Suprapubic skin (tissue), 4 donors: ENCODE results near the gene AMBRA1. TPM values are rescaled to one million over a fixed set of nuclear protein-coding genes. Genes with fewer than 3 reads are reported as not detected.

Experiments used
- DNase-seq, 2 donors: peaks; one replicate each; pipeline ENCODE4 v3.0.0-alpha.2; 2019; ENCODE audit warnings: low spot score in 2 of 2
- H3K27ac ChIP-seq: fragments of 200-600 bp; sonication (generic); one replicate; pipeline ENCODE4 v1.5.1; 2019
- H3K27me3 ChIP-seq: fragments of 200-600 bp; sonication (generic); one replicate; pipeline ENCODE4 v1.5.1; 2019
- H3K36me3 ChIP-seq: fragments of 200-600 bp; sonication (generic); one replicate; pipeline ENCODE4 v1.5.1; 2019
- H3K4me1 ChIP-seq: fragments of 200-600 bp; sonication (generic); one replicate; pipeline ENCODE4 v1.5.1; 2019
- H3K4me3 ChIP-seq: fragments of 200-600 bp; sonication (generic); one replicate; pipeline ENCODE4 v1.5.1; 2019; ENCODE audit warnings: mild to moderate bottlenecking
- H3K9me3 ChIP-seq: fragments of 200-600 bp; sonication (generic); one replicate; pipeline ENCODE4 v1.5.1; 2019
- EP300 ChIP-seq: sonication (generic); formaldehyde crosslinking; IDR thresholded peaks from one replicate; pipeline ENCODE4 v1.6.1; 2017; ENCODE audit warnings: antibody characterized with exemption
- POLR2A ChIP-seq, 2 donors: fragments of 450-650 bp; IDR thresholded peaks; one replicate each; pipeline ENCODE4 v1.6.1; 2017; ENCODE audit warnings: antibody characterized with exemption in 2 of 2, mild to moderate bottlenecking in 2 of 2, moderate library complexity in 2 of 2
- POLR2AphosphoS5 ChIP-seq, 3 donors: sonication (generic); formaldehyde crosslinking; IDR thresholded peaks; one replicate each; pipeline ENCODE4 v1.6.1; 2017; ENCODE audit warnings: antibody characterized with exemption in 3 of 3
- WGBS: methylation state at CpG from one replicate; pipeline ENCODE4 v1.1.5; 2018; 5-methylcytosine and 5-hydroxymethylcytosine counted together
- total RNA-seq, 4 donors: library from RNA; depleted of rRNA; stranded (reverse); fragments of >200 nt; gene quantifications; one replicate each; pipeline ENCODE4 v1.1.0, GENCODE V29; 2016
- TF ChIP-seq, protein P1 (sequence below), 2 donors: fragments of 200-600 bp in 1 of 2; fragments of 450-650 bp in 1 of 2; sonication (generic) in 1 of 2; IDR thresholded peaks; one replicate each; pipeline ENCODE4 v1.5.1; 2016 to 2019; ENCODE audit warnings: antibody characterized with exemption in 2 of 2, mild to moderate bottlenecking in 1 of 2, moderate library complexity in 1 of 2

The AMBRA1 gene
- total RNA-seq, 4 donors from 2014 or later: 38.6 to 63.2 (median 45.6) TPM

- no peak for TF ChIP-seq POLR2A (IDR thresholded peaks at IDR 0.05)
- no peak for TF ChIP-seq EP300
- TF ChIP-seq, protein P1, sequence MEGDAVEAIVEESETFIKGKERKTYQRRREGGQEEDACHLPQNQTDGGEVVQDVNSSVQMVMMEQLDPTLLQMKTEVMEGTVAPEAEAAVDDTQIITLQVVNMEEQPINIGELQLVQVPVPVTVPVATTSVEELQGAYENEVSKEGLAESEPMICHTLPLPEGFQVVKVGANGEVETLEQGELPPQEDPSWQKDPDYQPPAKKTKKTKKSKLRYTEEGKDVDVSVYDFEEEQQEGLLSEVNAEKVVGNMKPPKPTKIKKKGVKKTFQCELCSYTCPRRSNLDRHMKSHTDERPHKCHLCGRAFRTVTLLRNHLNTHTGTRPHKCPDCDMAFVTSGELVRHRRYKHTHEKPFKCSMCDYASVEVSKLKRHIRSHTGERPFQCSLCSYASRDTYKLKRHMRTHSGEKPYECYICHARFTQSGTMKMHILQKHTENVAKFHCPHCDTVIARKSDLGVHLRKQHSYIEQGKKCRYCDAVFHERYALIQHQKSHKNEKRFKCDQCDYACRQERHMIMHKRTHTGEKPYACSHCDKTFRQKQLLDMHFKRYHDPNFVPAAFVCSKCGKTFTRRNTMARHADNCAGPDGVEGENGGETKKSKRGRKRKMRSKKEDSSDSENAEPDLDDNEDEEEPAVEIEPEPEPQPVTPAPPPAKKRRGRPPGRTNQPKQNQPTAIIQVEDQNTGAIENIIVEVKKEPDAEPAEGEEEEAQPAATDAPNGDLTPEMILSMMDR (IDR thresholded peaks at IDR 0.05): no peak
- TF ChIP-seq POLR2AphosphoS5 (IDR thresholded peaks at IDR 0.05): no peak
- H3K27me3 ChIP-seq: peaks cover 50% of the 10 kb centered on the region
- WGBS: 91% methylated on average over 4 of the region's 4 CpGs
Observed at GRCh38 chr11:46386674-46387073, 207.1 kb downstream of the AMBRA1 start.

DNA sequence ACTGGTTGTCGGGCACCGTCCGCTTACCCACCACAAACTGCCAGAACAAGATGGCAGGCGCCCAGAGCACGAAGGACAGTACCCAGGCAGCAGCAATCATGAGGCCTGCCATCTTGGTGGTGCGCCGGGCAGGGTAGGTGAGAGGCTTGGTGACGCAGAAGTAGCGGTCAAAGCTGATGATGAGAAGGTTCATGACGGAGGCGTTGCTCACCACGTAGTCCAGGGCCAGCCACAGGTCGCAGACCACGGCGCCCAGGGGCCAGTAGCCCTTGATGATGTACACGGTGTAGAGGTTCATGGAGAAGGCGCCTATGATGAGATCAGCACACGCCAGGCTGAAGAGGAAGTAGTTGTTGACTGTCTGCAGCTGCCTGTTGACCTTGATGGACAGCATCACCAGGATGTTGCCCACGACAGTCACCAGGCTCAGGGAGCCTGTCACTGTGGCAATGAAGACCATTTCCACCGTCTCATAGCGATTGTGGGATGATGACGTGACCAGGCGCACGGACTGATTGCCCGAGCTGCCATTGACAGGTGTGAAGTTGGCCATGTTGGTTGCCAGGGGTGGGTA is 207.7 kb downstream of the AMBRA1 start:
- H3K27me3 ChIP-seq: peaks cover 44% of the 10 kb centered on the region
- no peak overlapping the region for H3K27ac ChIP-seq
- no peak for DNase-seq
- H3K36me3 ChIP-seq: no peaks in the 10 kb centered on the region
- no peaks in the 10 kb centered on the region for H3K9me3 ChIP-seq
- H3K4me3 ChIP-seq: no peak overlapping the region
- peaks cover 42% of the 10 kb centered on the region for H3K4me1 ChIP-seq
- 92% methylated on average over 24 of the region's 25 CpGs for WGBS
- no peak for TF ChIP-seq POLR2A (IDR thresholded peaks at IDR 0.05)
- TF ChIP-seq, protein P1 (IDR thresholded peaks at IDR 0.05): no peak
- TF ChIP-seq EP300: no peak
- no peak for TF ChIP-seq POLR2AphosphoS5 (IDR thresholded peaks at IDR 0.05)

More at GRCh38 chr11:46386674-46387073, 207.1 kb downstream of the AMBRA1 start:
- H3K4me3 ChIP-seq: no peak overlapping the region
- no peak for DNase-seq
- H3K4me1 ChIP-seq: peaks cover 42% of the 10 kb centered on the region
- H3K9me3 ChIP-seq: no peaks in the 10 kb centered on the region
- H3K27ac ChIP-seq: no peak overlapping the region
- H3K36me3 ChIP-seq: no peaks in the 10 kb centered on the region

DNA sequence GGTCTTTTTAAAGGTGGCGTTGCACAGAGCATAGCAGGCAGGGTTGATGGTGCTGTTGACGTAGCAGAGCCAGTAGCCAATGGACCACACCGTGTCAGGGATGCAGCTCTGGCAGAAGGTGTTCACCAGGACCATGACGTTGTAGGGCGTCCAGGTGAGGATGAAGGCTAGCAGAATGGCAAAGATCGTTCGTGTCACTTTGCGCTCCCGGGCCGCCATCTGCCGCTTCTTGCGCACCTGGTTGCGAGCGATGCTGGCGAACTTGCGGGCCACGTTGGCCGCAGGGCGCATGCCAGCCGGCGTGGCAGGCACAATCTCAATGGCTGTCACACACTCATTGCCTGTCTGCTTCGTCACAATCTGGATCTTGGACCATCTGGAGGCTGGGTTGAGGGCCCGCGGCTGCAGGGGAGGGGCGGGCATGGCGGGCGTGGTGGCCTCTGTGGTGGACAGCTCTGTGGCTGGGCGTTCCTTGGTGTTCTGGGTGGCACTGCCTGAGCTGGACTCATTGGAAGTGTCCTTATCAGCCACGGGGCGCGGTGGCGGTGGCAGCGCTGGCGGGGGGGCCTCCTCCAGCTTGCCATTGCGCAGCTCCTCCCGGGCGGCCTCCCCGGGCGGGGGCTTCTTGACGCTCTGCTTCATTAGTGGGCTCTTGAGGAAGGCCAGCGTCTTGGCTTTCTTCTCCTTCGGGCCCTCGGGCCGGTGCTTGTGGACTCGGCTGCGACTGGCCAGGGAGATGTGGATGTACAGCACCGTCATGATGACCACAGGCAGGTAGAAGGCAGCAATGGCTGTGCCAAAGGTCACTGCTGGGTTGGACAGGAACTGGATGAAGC is 208.4 kb downstream of the AMBRA1 start:
- Histone ChIP-seq H3K36me3 (no peaks in the 10 kb centered on the region), H3K27me3 (peaks cover 37% of the 10 kb centered on the region)
- no peak for TF ChIP-seq POLR2AphosphoS5 (IDR thresholded peaks at IDR 0.05)
- TF ChIP-seq, protein P1 (IDR thresholded peaks at IDR 0.05): no peak
- TF ChIP-seq POLR2A (IDR thresholded peaks at IDR 0.05): no peak
- no peak for TF ChIP-seq EP300

DNA sequence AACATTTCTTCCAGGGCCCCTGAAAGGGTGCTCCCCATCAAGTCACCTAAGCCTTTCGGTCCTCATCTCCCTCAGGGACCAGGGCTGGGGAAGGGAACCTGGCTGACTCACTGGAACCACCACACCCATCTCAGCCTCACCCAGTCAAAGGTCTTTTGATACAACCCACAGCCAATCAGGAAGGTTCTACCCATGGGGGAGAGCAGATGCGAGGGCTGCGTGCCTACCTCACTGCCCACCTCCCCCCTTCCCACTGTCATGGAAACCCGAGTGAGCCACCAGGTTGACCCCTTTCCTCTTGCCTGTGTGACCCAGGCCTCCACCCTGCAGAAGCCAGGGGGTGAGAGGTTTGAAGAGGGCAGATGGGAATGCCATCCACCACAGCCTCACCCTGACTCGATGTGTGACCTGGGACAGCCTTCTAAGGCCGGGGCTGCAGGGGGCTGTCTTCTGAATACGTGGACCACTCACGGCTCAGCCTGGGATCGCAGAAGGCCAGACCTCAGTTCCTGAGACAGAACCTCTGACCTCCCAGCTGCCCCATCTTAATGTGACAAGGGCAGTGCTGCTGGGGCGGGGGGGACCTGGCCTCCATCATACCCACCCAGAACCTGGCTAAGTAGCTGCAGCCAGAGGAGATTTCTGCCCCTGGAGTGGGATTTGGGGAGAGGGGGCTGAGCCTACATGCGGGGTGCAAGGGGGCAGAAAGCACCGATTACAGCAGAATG is 209.7 kb downstream of the AMBRA1 start:
- Histone ChIP-seq H3K4me3 (no peak overlapping the region), H3K4me1 (peaks cover 37% of the 10 kb centered on the region), H3K27me3 (peaks cover 25% of the 10 kb centered on the region), H3K27ac (no peak overlapping the region), H3K9me3 (no peaks in the 10 kb centered on the region), H3K36me3 (no peaks in the 10 kb centered on the region)
- TF ChIP-seq POLR2AphosphoS5 (IDR thresholded peaks at IDR 0.05) (no peak), EP300 (no peak), POLR2A (IDR thresholded peaks at IDR 0.05) (no peak)
- TF ChIP-seq, protein P1 (IDR thresholded peaks at IDR 0.05): no peak
- peak in 1 of 2 donors; percentile 56 for DNase-seq
- WGBS: 89% methylated on average over 8 of the region's 12 CpGs

More for the DNA sequence above, 208.4 kb downstream of the AMBRA1 start:
- Histone ChIP-seq H3K4me1 (peaks cover 41% of the 10 kb centered on the region), H3K4me3 (no peak overlapping the region), H3K27ac (no peak overlapping the region), H3K9me3 (no peaks in the 10 kb centered on the region)
- WGBS: 93% methylated on average over 26 of the region's 47 CpGs
- DNase-seq: no peak

- H3K9me3 ChIP-seq: no peaks in the 10 kb centered on the region
- TF ChIP-seq POLR2AphosphoS5 (IDR thresholded peaks at IDR 0.05) (no peak), POLR2A (IDR thresholded peaks at IDR 0.05) (no peak), EP300 (no peak)
- TF ChIP-seq, protein P1 (IDR thresholded peaks at IDR 0.05): no peak
- DNase-seq: no peak
- WGBS: 80% methylated on average over 7 of the region's 7 CpGs
- no peak overlapping the region for H3K27ac ChIP-seq
- H3K36me3 ChIP-seq: peaks cover 5% of the 10 kb centered on the region
- H3K4me1 ChIP-seq: peaks cover 36% of the 10 kb centered on the region
- H3K4me3 ChIP-seq: no peak overlapping the region
- H3K27me3 ChIP-seq: peaks cover 18% of the 10 kb centered on the region
Observed at GRCh38 chr11:46383404-46383758, 210.4 kb downstream of the AMBRA1 start.
